RWPE1 (cell line): ENCODE results near the gene SQOR.
A peak's percentile ranks its signal among the peaks of the same experiment; 100 is the strongest.

Source experiments
- CTCF ChIA-PET: fragments of 350-600 bp; sonication (Branson Sonifier 250); formaldehyde crosslinking; extraction: SDS; loops from one replicate; lab custom pipeline; 2021; lab: Yijun Ruan, JAX
- POLR2A ChIA-PET: fragments of 400-600 bp; formaldehyde crosslinking; extraction: SDS; loops from one replicate; lab custom pipeline; 2020; ENCODE audit warnings: antibody characterized with exemption; ENCODE audit not compliant: low non-redundant PET; lab: Yijun Ruan, JAX
- DNase-seq: peaks from one replicate; pipeline ENCODE4 v3.0.0; 2012; ENCODE audit warnings: low spot score
- H3K27ac ChIP-seq: fragments of 450-650 bp; 2 replicates; pipeline ENCODE4 v1.5.1; 2017
- CTCF ChIP-seq: fragments of 450-650 bp; conservative IDR thresholded peaks from 2 replicates; pipeline ENCODE4 v1.5.1; 2017; ENCODE audit warnings: low read depth, mild to moderate bottlenecking

Gene SQOR

GRCh38 chr15:45634432-45635190 lies at the start of gene SQOR:
Gene SQOR (plus strand): TSS chr15:45635029. CDS start chr15:45658924, 23,895 bp downstream.
- ChIA-PET CTCF (interaction anchor here (0.6 to 1.5 kb wide), 2 partner anchors 13 to 471 kb away, joined by 3 read pairs; no protein-coding TSS in a partner anchor), POLR2A (no interaction called here)
- peak within 1 kb of the TSS; percentile 95 for H3K27ac ChIP-seq
- DNase-seq: peak; percentile 83
- TF ChIP-seq CTCF: no peak

GRCh38 chr15:45585069-45585791 lies 49.6 kb upstream of the SQOR start:
- POLR2A ChIA-PET: interaction anchor here (0.5 kb wide), 1 partner anchor 72 kb away, joined by 4 read pairs; no protein-coding TSS in a partner anchor
- no peak overlapping the region for H3K27ac ChIP-seq
- no peak for DNase-seq
- CTCF ChIA-PET: interaction anchor here (0.6 kb wide), 3 partner anchors 55 to 127 kb away, joined by 3 to 4 read pairs (median 3); no protein-coding TSS in a partner anchor
- no peak for TF ChIP-seq CTCF

- no peak overlapping the region for H3K27ac ChIP-seq
- no peak for DNase-seq
- no peak for TF ChIP-seq CTCF
- POLR2A ChIA-PET: no interaction called here
- CTCF ChIA-PET: interaction anchor here (0.6 to 3.3 kb wide), 4 partner anchors 30 to 155 kb away, joined by 3 to 22 read pairs (median 4); no protein-coding TSS in a partner anchor
These were observed 48.7 kb upstream of the SQOR start for GRCh38 chr15:45586125-45586524.

GRCh38 chr15:45586601-45587094 lies 48.2 kb upstream of the SQOR start:
- no peak for TF ChIP-seq CTCF
- ChIA-PET POLR2A (no interaction called here), CTCF (interaction anchor here (0.6 to 3.3 kb wide), 4 partner anchors 127 to 184 kb away, joined by 3 to 22 read pairs (median 4); a partner anchor contains a TSS)
- no peak for DNase-seq
- H3K27ac ChIP-seq: peak overlapping the region; percentile 92

- TF ChIP-seq CTCF: no peak
- peak; percentile 81 for DNase-seq
- peak within 1 kb of the TSS; percentile 92 for H3K27ac ChIP-seq
- ChIA-PET POLR2A (interaction anchor here (0.9 to 1.0 kb wide), 2 partner anchors 10 to 90 kb away, joined by 4 read pairs; no protein-coding TSS in a partner anchor), CTCF (interaction anchor here (0.6 to 3.3 kb wide), 6 partner anchors 27 to 185 kb away, joined by 3 to 22 read pairs (median 4); a partner anchor contains a TSS)
These were observed 47.5 kb upstream of the SQOR start, which contains the start of gene BLOC1S6 for GRCh38 chr15:45587095-45587862. Gene BLOC1S6 (plus strand): TSS chr15:45587379. CDS start chr15:45587444, 65 bp downstream.
